ENCODE data around the gene PARN. TPM values are rescaled to one million over a fixed set of nuclear protein-coding genes. Genes with fewer than 3 reads are reported as not detected.
A peak's percentile ranks its signal among the peaks of the same experiment; 100 is the strongest.
"Not testable (repeated sequence)": the region's sequence is repeated elsewhere in the genome, so short reads cannot be mapped to it uniquely, and the experiment has no call there.

The PARN gene
- total RNA-seq, 1 donor from 2014 or later: 25.2 TPM

DNA sequence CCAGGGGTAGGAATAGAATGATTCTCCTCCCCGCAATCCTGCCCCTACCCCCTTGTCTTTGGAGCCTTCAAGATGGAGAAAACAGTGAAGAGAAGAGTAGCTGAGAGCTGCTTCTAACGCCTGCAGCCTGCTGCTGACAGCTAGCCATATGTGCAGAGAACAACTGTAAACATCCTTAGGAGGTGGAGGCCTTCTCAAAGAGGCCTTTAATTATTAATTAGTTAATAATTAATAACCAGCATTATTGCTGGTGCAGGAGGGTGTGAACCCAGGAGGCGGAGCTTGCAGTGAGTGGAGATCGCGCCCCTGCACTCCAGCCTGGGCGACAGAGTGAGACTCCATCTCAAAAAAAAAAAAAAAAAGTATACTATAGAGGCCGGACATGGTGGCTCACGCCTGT, 11.1 kb upstream of the PARN start:
- Mint-ChIP-seq H3K27ac (ENCODE audit: unreplicated experiment) (peak overlapping the region; percentile 26), H3K27me3 (ENCODE audit: unreplicated experiment) (no peaks in the 10 kb centered on the region), H3K36me3 (ENCODE audit: low read depth, unreplicated experiment) (peaks cover 3% of the 10 kb centered on the region), H3K9me3 (ENCODE audit: unreplicated experiment) (no peaks in the 10 kb centered on the region), H3K4me3 (ENCODE audit: unreplicated experiment) (no peak overlapping the region), H3K4me1 (ENCODE audit: unreplicated experiment) (peaks cover 9% of the 10 kb centered on the region)
- no peak for TF ChIP-seq CTCF (IDR thresholded peaks at IDR 0.05; ENCODE audit: unreplicated experiment)
- no peak for DNase-seq (ENCODE audit: low spot score)

GRCh38 chr16:14640538-14640937, 10.5 kb upstream of the PARN start:
- H3K4me3 Mint-ChIP-seq (ENCODE audit: unreplicated experiment): no peak overlapping the region
- DNase-seq (ENCODE audit: low spot score): no peak
- H3K9me3 Mint-ChIP-seq (ENCODE audit: unreplicated experiment): no peaks in the 10 kb centered on the region
- H3K27ac Mint-ChIP-seq (ENCODE audit: unreplicated experiment): no peak overlapping the region
- no peak for TF ChIP-seq CTCF (IDR thresholded peaks at IDR 0.05; ENCODE audit: unreplicated experiment)
- peaks cover 14% of the 10 kb centered on the region for H3K4me1 Mint-ChIP-seq (ENCODE audit: unreplicated experiment)
- H3K27me3 Mint-ChIP-seq (ENCODE audit: unreplicated experiment): no peaks in the 10 kb centered on the region
- peaks cover 3% of the 10 kb centered on the region for H3K36me3 Mint-ChIP-seq (ENCODE audit: low read depth, unreplicated experiment)

- peaks cover 22% of the 10 kb centered on the region for H3K4me1 Mint-ChIP-seq (ENCODE audit: unreplicated experiment)
- not testable (repeated sequence) for H3K27me3 Mint-ChIP-seq (ENCODE audit: unreplicated experiment); DNase-seq (ENCODE audit: low spot score); H3K36me3 Mint-ChIP-seq (ENCODE audit: low read depth, unreplicated experiment); H3K9me3 Mint-ChIP-seq (ENCODE audit: unreplicated experiment); H3K27ac Mint-ChIP-seq (ENCODE audit: unreplicated experiment); H3K4me3 Mint-ChIP-seq (ENCODE audit: unreplicated experiment)
Observed at GRCh38 chr16:14636951-14637240, 6.8 kb upstream of the PARN start.

DNA sequence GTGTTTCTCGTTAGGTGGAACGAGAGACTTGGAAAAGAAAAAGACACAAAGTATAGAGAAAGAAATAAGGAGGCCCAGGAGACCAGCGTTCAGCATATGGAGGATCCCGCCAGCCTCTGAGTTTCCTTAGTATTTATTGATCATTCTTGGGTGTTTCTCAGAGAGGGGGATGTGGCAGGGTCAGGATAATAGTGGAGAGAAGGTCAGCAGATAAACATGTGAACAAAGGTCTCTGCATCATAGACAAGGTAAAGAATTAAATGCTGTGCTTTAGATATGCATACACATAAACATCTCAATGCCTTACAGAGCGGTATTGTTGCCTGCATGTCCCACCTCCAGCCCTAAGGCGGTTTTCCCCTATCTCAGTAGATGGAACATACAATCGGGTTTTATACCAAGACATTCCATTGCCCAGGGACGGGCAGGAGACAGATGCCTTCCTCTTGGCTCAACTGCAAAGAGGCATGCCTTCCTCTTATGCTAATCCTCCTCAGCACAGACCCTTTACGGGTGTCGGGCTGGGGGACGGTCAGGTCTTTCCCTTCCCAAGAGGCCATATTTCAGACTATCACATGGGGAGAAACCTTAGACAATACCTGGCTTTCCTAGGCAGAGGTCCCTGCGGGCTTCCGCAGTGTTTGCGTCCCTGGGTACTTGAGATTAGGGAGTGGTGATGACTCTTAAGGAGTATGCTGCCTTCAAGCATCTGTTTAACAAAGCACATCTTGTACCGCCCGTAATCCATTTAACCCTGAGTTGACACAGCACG, 6.3 kb upstream of the PARN start:
- Mint-ChIP-seq H3K4me1 (ENCODE audit: unreplicated experiment) (peaks cover 22% of the 10 kb centered on the region), H3K27ac (ENCODE audit: unreplicated experiment) (peak overlapping the region; percentile 58)
- not testable (repeated sequence) for H3K27me3 Mint-ChIP-seq (ENCODE audit: unreplicated experiment); H3K9me3 Mint-ChIP-seq (ENCODE audit: unreplicated experiment); H3K4me3 Mint-ChIP-seq (ENCODE audit: unreplicated experiment); H3K36me3 Mint-ChIP-seq (ENCODE audit: low read depth, unreplicated experiment); DNase-seq (ENCODE audit: low spot score)

- Mint-ChIP-seq H3K27me3 (ENCODE audit: unreplicated experiment) (peaks cover 10% of the 10 kb centered on the region), H3K4me3 (ENCODE audit: unreplicated experiment) (no peak overlapping the region), H3K36me3 (ENCODE audit: low read depth, unreplicated experiment) (no peaks in the 10 kb centered on the region), H3K9me3 (ENCODE audit: unreplicated experiment) (no peaks in the 10 kb centered on the region), H3K4me1 (ENCODE audit: unreplicated experiment) (peaks cover 22% of the 10 kb centered on the region), H3K27ac (ENCODE audit: unreplicated experiment) (peak overlapping the region; percentile 58)
- no peak for DNase-seq (ENCODE audit: low spot score)
- no peak for TF ChIP-seq CTCF (IDR thresholded peaks at IDR 0.05; ENCODE audit: unreplicated experiment)
Observed at GRCh38 chr16:14635395-14636165, 5.5 kb upstream of the PARN start.

- Mint-ChIP-seq H3K4me3 (ENCODE audit: unreplicated experiment) (peak overlapping the region; percentile 99), H3K27ac (ENCODE audit: unreplicated experiment) (peak overlapping the region; percentile 99), H3K27me3 (ENCODE audit: unreplicated experiment) (peaks cover 11% of the 10 kb centered on the region), H3K4me1 (ENCODE audit: unreplicated experiment) (peaks cover 27% of the 10 kb centered on the region), H3K36me3 (ENCODE audit: low read depth, unreplicated experiment) (no peaks in the 10 kb centered on the region), H3K9me3 (ENCODE audit: unreplicated experiment) (no peaks in the 10 kb centered on the region)
- no peak for TF ChIP-seq CTCF (IDR thresholded peaks at IDR 0.05; ENCODE audit: unreplicated experiment)
- DNase-seq (ENCODE audit: low spot score): no peak
Observed at GRCh38 chr16:14634389-14634725, 4.3 kb upstream of the PARN start.

All from endothelial cell (in vitro differentiated cells).